Measurements from ENCODE around the gene PARS2.

The PARS2 gene

GRCh38 chr1:54748094-54748835 is 16.1 kb downstream of the PARS2 start:
- no peak for TF ChIP-seq CTCF (IDR thresholded peaks at IDR 0.05; ENCODE audit: low read depth, low read length)
- H3K36me3 ChIP-seq = no peaks in the 10 kb centered on the region
- no peak for DNase-seq

GRCh38 chr1:54745864-54746263 is 18.5 kb downstream of the PARS2 start:
- Histone ChIP-seq H3K9me3 (ENCODE audit: severe bottlenecking) (no peaks in the 10 kb centered on the region), H3K4me3 (ENCODE audit: low read depth, low read length) (no peak overlapping the region), H3K36me3 (peaks cover 18% of the 10 kb centered on the region), H3K27me3 (ENCODE audit: insufficient read depth, low read depth, severe bottlenecking) (no peaks in the 10 kb centered on the region), H3K27ac (no peak overlapping the region)
- DNase-seq = no peak
- TF ChIP-seq CTCF (IDR thresholded peaks at IDR 0.05; ENCODE audit: low read depth, low read length) = no peak

More at GRCh38 chr1:54748094-54748835, 16.1 kb downstream of the PARS2 start:
- Histone ChIP-seq H3K9me3 (ENCODE audit: severe bottlenecking) (no peaks in the 10 kb centered on the region), H3K27me3 (ENCODE audit: insufficient read depth, low read depth, severe bottlenecking) (no peaks in the 10 kb centered on the region), H3K4me3 (ENCODE audit: low read depth, low read length) (no peak overlapping the region), H3K27ac (no peak overlapping the region)

GRCh38 chr1:54745274-54745673 is 19.0 kb downstream of the PARS2 start:
- TF ChIP-seq CTCF (IDR thresholded peaks at IDR 0.05; ENCODE audit: low read depth, low read length) = no peak
- no peaks in the 10 kb centered on the region for H3K27me3 ChIP-seq (ENCODE audit: insufficient read depth, low read depth, severe bottlenecking)
- H3K4me3 ChIP-seq (ENCODE audit: low read depth, low read length) = no peak overlapping the region
- H3K27ac ChIP-seq = no peak overlapping the region
- H3K36me3 ChIP-seq = peaks cover 20% of the 10 kb centered on the region
- no peaks in the 10 kb centered on the region for H3K9me3 ChIP-seq (ENCODE audit: severe bottlenecking)
- no peak for DNase-seq

- Histone ChIP-seq H3K4me3 (ENCODE audit: low read depth, low read length) (no peak overlapping the region), H3K27me3 (ENCODE audit: insufficient read depth, low read depth, severe bottlenecking) (no peaks in the 10 kb centered on the region), H3K36me3 (peaks cover 20% of the 10 kb centered on the region), H3K27ac (no peak overlapping the region), H3K9me3 (ENCODE audit: severe bottlenecking) (no peaks in the 10 kb centered on the region)
- TF ChIP-seq CTCF (IDR thresholded peaks at IDR 0.05; ENCODE audit: low read depth, low read length) = no peak
- DNase-seq = no peak
These were observed 19.6 kb downstream of the PARS2 start for GRCh38 chr1:54744696-54745095.

GRCh38 chr1:54743416-54744226 is 20.7 kb downstream of the PARS2 start:
- Histone ChIP-seq H3K27ac (no peak overlapping the region), H3K9me3 (ENCODE audit: severe bottlenecking) (no peaks in the 10 kb centered on the region), H3K36me3 (peaks cover 26% of the 10 kb centered on the region), H3K27me3 (ENCODE audit: insufficient read depth, low read depth, severe bottlenecking) (no peaks in the 10 kb centered on the region), H3K4me3 (ENCODE audit: low read depth, low read length) (no peak overlapping the region)
- no peak for TF ChIP-seq CTCF (IDR thresholded peaks at IDR 0.05; ENCODE audit: low read depth, low read length)
- no peak for DNase-seq
